Activated CD4-positive, alpha-beta T cell treated with anti-CD3 and anti-CD28 coated beads, Interleukin-2, amount 50 U/mL, for 16 hours (primary cell): ENCODE data around the gene DIP2C.
"Not testable (repeated sequence)": the region's sequence is repeated elsewhere in the genome, so short reads cannot be mapped to it uniquely, and the experiment has no call there.

Source experiments
- DNase-seq: peaks from one replicate; pipeline ENCODE4 v3.0.0-alpha.2; 2020

DIP2C gene

GRCh38 chr10:435397-435796 is 254.1 kb downstream of the DIP2C start:
- no peak for DNase-seq

DNA sequence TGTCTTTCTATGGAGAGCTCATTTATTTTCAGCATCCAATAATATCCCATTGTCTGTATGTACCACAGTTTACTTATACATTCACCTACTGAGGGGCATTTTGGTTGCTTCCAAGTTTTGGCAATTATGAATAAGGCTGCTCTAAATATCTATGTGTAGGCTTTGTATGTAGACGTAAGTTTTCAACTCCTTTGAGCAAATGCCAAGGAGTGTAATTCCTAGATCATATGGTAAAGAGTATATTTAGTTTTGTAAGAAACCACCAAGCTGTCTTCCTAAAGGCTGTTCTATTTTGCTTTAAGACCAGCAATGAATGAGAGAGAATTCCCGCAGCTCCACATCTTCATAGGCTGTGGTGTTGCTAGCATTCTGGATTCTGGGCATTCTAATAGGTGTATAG is 259.8 kb downstream of the DIP2C start:
- DNase-seq: no peak

DNA sequence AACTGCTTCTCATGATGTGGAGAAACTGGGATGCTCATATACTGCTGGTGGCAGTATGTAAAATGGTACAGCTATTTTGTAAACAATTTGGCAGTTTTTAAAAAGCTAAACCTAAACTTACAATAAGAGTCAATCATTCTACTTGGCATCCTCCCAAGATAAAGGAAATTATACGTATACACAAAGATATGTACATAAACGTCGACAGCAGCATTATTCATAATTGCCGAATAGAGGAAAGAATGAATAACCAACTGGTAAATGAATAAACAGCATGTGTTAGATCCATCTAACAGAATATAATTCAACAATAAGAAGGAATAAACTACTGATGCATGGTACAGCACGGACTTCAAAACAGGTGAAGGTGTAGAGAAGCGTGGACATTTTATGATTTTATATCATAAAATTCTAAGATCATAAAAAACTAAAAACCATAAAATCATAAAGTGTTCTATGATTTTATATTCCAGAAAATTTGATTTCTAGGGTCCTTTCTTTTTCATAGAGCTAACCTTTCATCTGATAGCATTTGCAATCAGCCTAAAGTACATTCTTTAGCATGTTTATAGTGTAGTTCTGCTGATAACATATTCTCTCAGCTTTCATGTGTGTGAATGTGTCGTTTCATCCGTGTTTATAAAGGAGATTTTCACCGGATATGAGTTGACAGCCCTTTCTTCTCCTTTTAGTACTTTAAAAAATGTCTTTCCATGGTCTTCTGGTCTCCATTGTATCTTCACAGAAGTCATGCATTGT is 261.5 kb downstream of the DIP2C start:
- DNase-seq: no peak

DNA sequence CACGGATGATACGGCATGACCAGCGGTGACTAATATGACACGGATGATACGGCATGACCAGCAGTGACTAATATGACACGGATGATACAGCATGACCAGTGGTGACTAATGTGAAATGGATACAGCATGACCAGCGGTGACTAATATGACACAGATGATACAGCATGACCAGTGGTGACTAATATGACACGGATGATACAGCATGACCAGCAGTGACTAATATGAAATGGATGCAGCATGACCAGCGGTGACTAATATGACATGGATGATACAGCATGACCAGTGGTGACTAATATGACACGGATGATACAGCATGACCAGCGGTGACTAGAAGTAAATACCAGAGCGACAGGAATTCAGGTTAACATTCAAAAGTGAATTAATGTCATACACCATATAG is 264.1 kb downstream of the DIP2C start:
- DNase-seq: not testable (repeated sequence)

- not testable (repeated sequence) for DNase-seq
Measured at GRCh38 chr10:424724-425123, 264.7 kb downstream of the DIP2C start.

GRCh38 chr10:423178-423577 is 266.3 kb downstream of the DIP2C start:
- DNase-seq: no peak

- DNase-seq: no peak
Measured at GRCh38 chr10:422675-423074, 266.8 kb downstream of the DIP2C start.

GRCh38 chr10:422241-422640 is 267.2 kb downstream of the DIP2C start:
- DNase-seq: no peak

GRCh38 chr10:421170-421569 is 268.3 kb downstream of the DIP2C start:
- DNase-seq: no peak

DNA sequence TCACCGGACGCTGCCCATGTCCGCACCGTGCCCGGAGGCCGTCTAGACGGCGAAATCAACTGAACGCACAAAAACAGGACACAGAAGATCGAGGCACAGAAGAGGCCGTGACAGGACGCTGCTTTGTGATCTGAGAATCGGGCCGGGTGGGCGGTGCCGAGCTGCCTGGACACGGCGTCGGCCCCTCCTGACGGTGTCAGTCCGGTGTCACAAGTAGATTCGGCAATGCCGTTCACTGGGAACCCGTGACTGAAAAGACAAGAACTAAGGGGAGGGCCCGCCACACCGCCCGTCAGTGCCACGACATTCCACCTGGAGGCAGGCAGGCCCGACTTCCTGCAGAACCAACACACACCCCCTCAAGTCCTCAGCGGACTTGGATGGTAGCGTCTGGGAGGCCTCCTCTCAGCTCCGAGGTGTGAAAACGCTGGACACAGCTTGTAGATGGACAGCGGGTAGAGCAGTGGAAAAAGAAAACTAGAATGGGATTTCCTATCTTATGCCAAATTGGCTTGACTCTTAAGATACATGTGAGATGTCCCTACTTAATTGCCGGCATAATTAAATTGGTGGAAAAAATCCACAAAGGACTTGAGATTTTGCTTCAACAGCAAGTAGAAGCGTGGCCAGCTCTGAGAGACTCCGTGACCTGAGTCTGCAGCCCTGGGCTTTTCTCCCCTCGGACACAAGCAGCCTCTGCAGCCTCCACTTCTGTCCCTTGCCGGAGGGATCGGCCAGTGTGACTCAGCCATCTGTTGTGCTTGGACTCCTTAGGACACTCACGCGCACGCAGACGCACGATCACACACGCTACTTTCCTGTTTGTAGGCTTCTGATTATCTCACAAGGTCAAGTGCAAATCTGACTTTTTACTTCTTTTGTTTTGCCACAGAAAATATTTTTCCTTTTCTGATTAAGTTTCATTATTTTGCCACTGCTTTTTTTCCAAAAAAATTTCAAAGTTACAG is 269.0 kb downstream of the DIP2C start:
- DNase-seq: no peak

DNA sequence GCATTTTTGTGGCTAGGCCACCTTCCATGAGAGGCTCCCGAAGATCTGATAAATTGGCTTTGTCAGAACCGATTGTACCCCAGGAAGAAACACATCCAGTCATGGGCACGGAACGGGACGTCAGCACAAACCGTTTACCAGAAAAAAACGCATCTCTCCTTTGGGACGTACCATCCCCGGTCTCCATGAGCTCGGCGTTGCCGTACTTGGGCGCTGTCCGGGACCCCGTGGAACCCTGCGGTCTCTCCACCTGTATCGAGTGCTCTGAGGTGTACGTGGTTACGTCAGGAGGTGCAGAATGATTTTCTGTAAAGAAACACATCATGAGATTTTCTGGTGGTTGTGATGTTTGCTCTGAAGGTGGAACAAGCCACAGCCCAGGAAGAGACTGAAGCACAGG is 270.6 kb downstream of the DIP2C start:
- no peak for DNase-seq

GRCh38 chr10:418226-418625 is 271.2 kb downstream of the DIP2C start:
- no peak for DNase-seq

DNA sequence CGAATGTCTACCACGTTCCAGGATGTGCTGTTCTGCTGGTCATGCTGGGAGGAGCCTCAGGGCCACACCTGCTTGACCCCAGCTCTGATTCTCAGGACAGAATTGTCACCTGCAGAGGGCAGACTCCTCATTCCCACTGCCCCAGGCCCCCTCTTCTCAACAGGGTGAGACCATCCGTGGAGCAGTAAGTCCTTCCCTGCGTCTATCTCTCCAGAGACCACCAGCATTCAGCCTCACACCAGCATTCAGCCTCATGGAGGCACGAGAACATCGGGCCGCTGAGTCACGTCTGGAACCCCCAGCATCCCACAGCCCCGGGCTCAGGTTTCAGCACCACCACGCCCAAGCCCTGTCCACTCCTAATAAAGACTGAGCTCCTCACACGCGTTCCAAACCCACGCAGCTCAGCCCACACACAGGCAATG is 273.4 kb downstream of the DIP2C start:
- DNase-seq: no peak

DNA sequence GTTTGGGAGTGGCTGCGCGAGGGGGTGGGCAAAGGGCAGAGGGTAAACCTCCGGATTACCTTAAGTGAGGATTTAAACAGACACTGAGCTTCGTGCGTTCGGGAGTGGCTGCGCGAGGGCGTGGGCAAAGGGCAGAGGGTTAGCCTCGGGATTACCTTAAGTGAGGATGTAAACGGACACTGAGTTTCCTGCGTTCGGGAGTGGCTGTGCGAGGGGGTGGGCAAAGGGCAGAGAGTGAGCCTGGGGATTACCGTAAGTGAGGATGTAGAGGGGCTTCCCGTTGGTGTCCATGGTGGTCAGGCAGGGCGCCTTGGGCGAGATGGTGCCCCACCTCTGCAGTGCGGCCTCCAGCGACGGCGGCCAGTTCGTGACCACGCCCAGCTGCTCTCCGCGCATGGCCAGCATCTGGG is 275.8 kb downstream of the DIP2C start:
- no peak for DNase-seq

GRCh38 chr10:412109-412508 is 277.4 kb downstream of the DIP2C start:
- no peak for DNase-seq

DNA sequence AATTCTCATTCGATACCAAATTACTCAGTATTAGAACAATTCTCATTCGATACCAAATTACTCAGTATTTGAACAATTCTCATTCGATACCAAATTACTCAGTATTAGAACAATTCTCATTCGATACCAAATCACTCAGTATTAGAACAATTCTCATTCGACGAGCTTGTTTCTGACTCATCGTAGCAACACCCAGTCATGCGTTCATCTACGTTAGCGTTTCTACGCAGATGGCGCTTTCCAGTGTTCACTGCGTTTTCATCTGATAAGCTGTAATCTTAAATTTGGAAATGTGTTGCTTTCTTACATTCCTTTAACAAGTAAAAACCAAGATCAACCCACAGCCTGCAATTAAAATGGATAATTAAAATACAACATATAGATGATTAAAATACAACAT is 277.9 kb downstream of the DIP2C start:
- DNase-seq: no peak

- no peak for DNase-seq
Measured at GRCh38 chr10:409408-410040, 279.9 kb downstream of the DIP2C start.

GRCh38 chr10:408236-408635 is 281.2 kb downstream of the DIP2C start:
- DNase-seq: no peak

GRCh38 chr10:406976-407375 is 282.5 kb downstream of the DIP2C start:
- DNase-seq: no peak

DNA sequence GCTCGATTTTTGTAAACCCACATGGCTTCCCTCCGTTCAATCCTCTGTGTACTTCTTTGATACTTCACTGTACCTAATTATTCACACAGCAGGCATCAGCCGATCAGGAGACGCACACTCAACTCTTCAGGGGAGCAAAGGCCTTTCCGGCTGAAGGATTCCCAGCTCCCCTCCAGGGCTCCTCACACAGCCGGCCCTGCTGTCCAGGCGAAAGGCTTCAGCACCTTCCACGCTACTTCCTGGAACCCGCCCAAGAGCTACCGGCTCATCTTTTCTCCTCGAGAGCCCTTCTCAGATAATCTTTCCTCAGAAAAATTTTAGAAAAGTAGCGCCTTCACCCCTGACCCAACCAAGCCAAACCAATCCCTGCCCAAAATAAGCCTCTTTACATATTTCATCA is 283.8 kb downstream of the DIP2C start:
- DNase-seq: no peak

GRCh38 chr10:404991-405390 is 284.5 kb downstream of the DIP2C start:
- no peak for DNase-seq

- DNase-seq: no peak
Measured at GRCh38 chr10:404346-404745, 285.1 kb downstream of the DIP2C start.

DNA sequence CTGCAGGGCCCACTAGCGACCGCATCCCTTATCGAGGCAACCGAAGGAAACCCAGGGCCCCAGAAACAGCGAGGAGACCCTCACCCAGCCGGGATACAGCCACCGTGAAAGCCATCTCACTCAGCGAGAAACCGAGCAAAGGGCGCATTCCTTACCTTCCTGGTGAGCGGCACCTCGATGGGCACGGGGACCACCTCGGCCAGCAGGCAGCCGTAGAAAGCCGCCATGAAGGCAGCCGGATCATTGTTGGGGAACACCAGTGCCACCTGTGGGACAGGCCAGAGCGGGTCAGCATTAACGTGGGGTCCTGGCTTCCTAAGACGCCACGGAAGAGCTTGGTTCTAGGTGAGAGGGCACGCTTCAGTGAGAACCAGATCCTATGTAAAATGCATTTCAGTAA is 290.5 kb downstream of the DIP2C start:
- no peak for DNase-seq
